Heart right ventricle (tissue), 16 donors: ENCODE data around the gene SRC. TPM values are rescaled to one million over a fixed set of nuclear protein-coding genes. Genes with fewer than 3 reads are reported as not detected.
A peak's percentile ranks its signal among the peaks of the same experiment; 100 is the strongest.

ENCODE experiments used
- ATAC-seq, 8 donors: fragments of 200-7000 bp; cut with Tn5 transposase; one replicate each; pipeline ENCODE4 v1.9.1; 2020; ENCODE audit warnings: mild to moderate bottlenecking in 8 of 8, moderate library complexity in 8 of 8, moderate number of reproducible peaks in 1 of 8
- DNase-seq, 2 donors: peaks; one replicate each; pipeline ENCODE4 v3.0.0-alpha.2; 2020
- H3K27ac ChIP-seq, 10 donors: fragments of 200-600 bp; sonication (generic) in 2 of 10; one replicate each; pipeline versions ENCODE4 v1.5.0 to v1.8.0; 2020 to 2022; ENCODE audit warnings: mild to moderate bottlenecking in 3 of 10
- H3K27me3 ChIP-seq, 7 donors: fragments of 200-600 bp; one replicate each; pipeline ENCODE4 v1.8.0; 2021 to 2022; ENCODE audit warnings: mild to moderate bottlenecking in 2 of 7
- H3K36me3 ChIP-seq, 9 donors: fragments of 200-600 bp; sonication (generic) in 1 of 9; one replicate each; pipeline versions ENCODE4 v1.5.0 to v1.8.0; 2020 to 2022; ENCODE audit warnings: mild to moderate bottlenecking in 2 of 9
- H3K4me1 ChIP-seq, 9 donors: fragments of 200-600 bp; sonication (generic) in 1 of 9; one replicate each; pipeline versions ENCODE4 v1.5.0 to v1.8.0; 2020 to 2022; ENCODE audit warnings: mild to moderate bottlenecking in 4 of 9
- H3K4me3 ChIP-seq, 10 donors: fragments of 200-600 bp; sonication (generic) in 2 of 10; one replicate each; pipeline versions ENCODE4 v1.5.0 to v1.8.0; 2020 to 2022; ENCODE audit warnings: mild to moderate bottlenecking in 7 of 10, moderate library complexity in 2 of 10
- H3K9me3 ChIP-seq, 11 donors: fragments of 200-600 bp in 10 of 11; sonication (generic) in 2 of 11; one replicate each; pipeline versions ENCODE4 v1.5.0 to v1.8.0; 2013 to 2022; ENCODE audit warnings: mild to moderate bottlenecking in 2 of 11, control low read depth in 1 of 11, moderate library complexity in 1 of 11
- WGBS, 2 donors: extraction: QIAGEN DNeasy Blood & Tissue Kit; methylation state at CpG; one replicate each; pipeline ENCODE4 v1.1.7; 2013; ENCODE audit warnings: inconsistent platforms in 1 of 2; 5-methylcytosine and 5-hydroxymethylcytosine counted together
- intact Hi-C, 10 donors: fragments of 100-400 bp; cut with DNase I; formaldehyde crosslinking; loops; one replicate each; pipeline versions ENCODE4 v1.11.1 to v1.14.2; 2022
- polyA plus RNA-seq, 2 donors: library from polyadenylated mRNA; stranded (reverse); fragments of 200-250 nt; gene quantifications; one replicate each; pipeline ENCODE4 v1.2.3, GENCODE V29; 2013
- total RNA-seq, 10 donors: library from RNA; stranded (reverse); fragmentation: NEBNext Ultra II Directional in 3 of 10; extraction: Animal tissue kit (Norgen Biotek cat#: 25700) in 3 of 10; gene quantifications; one replicate each; pipeline versions ENCODE4 v1.2.1 to v1.2.4, GENCODE V29; 2021 to 2023
- TF ChIP-seq, protein P1 (sequence below), 9 donors: fragments of 200-600 bp; sonication (generic) in 2 of 9; IDR thresholded peaks; one replicate each; pipeline versions ENCODE4 v1.5.0 to v1.8.0; 2021 to 2022; ENCODE audit warnings: antibody characterized with exemption in 9 of 9, mild to moderate bottlenecking in 5 of 9, moderate library complexity in 1 of 9
- donor health status: Arrhythmogenic right ventricular cardiomyopathy.
- donor health status: ischemic (EF 13 %, LVEDD 7.1; RV severe dilation, severe dysfunction).
- donor health status: healthy with polysubstance abuse.
- donor health status: DM: no; HTN: yes; CAD: no.
- donor health status: DM: no; HTN: no; CAD: no.
- donor health status: ischemic (EF 25% LVEDD 6.9; RV normal size, moderate dysfunction).
- donor health status: ischemic (EF 25% LVEDD 5.7; RV mildly dilated, moderate dysfunction).
- donor health status: healthy.
- donor health status: DM: yes; HTN: yes; CAD: no.
- donor health status: Ischemic cardiomyopathy.
- donor health status: ischemic (EF 35%, LVEDD 5.7; RV mildly dilated, moderate dysfunction).
- donor health status: nonischemic (EF 11% LVEDD 7.7; RV severe dilation, severe dysfunction).
- donor health status: DM: yes; HTN: yes; CAD: no.
- donor health status: PGD.
- donor health status: ischemic (EF 29% LVEDD 5.4; RV normal size, mild dysfunction).
- donor health status: nonischemic (EF 23%, LVEDD 6.1; RV moderate dilation, normal function).

SRC gene
- total and polyA plus RNA-seq, 12 donors, result 1.9 to 10.8 (median 4.2) TPM

GRCh38 chr20:37347347-37347823, 1.4 kb downstream of the SRC start:
- Histone ChIP-seq H3K27ac (peak overlapping the region in 3 of 10 donors; percentile 58 to 85 (median 72)), H3K4me3 (peak overlapping the region in 4 of 10 donors; percentile 67 to 76 (median 69)), H3K9me3 (no peaks in the 10 kb centered on the region), H3K36me3 (no peaks in the 10 kb centered on the region), H3K27me3 (peaks cover 0 to 22% (median 0%) of the 10 kb centered on the region in 7 donors), H3K4me1 (peaks cover 0 to 47% (median 9%) of the 10 kb centered on the region in 9 donors)
- TF ChIP-seq, protein P1, sequence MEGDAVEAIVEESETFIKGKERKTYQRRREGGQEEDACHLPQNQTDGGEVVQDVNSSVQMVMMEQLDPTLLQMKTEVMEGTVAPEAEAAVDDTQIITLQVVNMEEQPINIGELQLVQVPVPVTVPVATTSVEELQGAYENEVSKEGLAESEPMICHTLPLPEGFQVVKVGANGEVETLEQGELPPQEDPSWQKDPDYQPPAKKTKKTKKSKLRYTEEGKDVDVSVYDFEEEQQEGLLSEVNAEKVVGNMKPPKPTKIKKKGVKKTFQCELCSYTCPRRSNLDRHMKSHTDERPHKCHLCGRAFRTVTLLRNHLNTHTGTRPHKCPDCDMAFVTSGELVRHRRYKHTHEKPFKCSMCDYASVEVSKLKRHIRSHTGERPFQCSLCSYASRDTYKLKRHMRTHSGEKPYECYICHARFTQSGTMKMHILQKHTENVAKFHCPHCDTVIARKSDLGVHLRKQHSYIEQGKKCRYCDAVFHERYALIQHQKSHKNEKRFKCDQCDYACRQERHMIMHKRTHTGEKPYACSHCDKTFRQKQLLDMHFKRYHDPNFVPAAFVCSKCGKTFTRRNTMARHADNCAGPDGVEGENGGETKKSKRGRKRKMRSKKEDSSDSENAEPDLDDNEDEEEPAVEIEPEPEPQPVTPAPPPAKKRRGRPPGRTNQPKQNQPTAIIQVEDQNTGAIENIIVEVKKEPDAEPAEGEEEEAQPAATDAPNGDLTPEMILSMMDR (IDR thresholded peaks at IDR 0.05), result no peak
- DNase-seq (no peak), ATAC-seq (no peak)
- 91 to 95% methylated on average over 7 of the region's 7 CpGs for whole genome bisulfite sequencing, 2 donors
- intact Hi-C loops, result loop anchor here in 2 of 10 donors (5.0 kb wide), 2 partner anchors 40 to 55 kb away; no protein-coding TSS in a partner anchor

DNA sequence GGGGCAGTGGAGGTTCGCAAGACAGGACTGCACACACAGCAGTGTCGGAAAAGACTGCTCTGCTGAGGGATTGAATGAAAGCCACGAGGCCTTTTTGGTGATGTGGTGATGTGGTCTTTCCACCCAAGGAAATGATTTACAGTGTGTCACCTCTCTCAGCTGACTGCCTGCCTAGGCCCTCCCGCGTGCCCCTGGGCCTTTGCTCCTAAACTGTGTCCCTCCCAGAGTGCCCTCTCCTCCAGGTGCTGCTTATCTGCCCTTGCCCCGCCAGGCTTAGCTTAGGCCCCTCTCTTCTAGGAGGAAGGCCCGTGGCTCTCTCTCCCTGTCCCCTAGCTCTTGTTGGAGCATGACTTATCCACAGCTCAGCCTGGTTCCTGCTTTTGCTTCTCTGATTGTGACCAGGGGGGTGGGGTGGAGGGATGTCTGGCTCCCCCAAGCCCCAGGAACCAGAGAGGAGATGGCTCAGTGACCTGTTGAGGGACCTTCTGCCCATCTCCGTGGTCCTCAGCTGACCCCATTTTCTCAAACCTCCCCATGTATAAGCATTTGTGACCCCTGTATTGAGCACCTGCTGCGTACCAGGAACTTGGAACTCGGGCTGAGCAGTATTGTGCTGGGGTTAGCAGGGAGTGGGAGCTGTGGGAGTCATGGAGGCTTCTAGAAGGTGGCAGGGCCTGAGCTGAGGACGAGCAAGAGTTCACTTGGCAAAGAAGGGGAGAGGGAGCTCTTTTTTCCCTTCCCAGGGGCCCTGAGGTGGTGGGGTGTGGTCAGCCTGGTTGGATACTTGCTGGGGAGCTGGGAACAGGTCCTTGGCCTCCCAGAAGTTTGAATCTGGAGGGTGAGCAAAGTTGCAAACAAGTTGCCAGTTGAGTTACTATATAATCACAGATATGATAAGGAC, 2.2 kb downstream of the SRC start:
- peaks cover 0 to 47% (median 9%) of the 10 kb centered on the region in 9 donors for H3K4me1 ChIP-seq
- TF ChIP-seq, protein P1 (IDR thresholded peaks at IDR 0.05), result no peak
- no peaks in the 10 kb centered on the region for H3K9me3 ChIP-seq
- peak overlapping the region in 1 of 10 donors; percentile 9 for H3K4me3 ChIP-seq
- peak overlapping the region in 1 of 10 donors; percentile 2 for H3K27ac ChIP-seq
- DNase-seq (no peak), ATAC-seq (no peak)
- intact Hi-C loops, result loop anchor here in 2 of 10 donors (5.0 kb wide), 2 partner anchors 41 to 56 kb away; no protein-coding TSS in a partner anchor
- 79 to 80% methylated on average over 11 of the region's 11 CpGs for WGBS, 2 donors
- no peaks in the 10 kb centered on the region for H3K36me3 ChIP-seq
- H3K27me3 ChIP-seq, result peaks cover 0 to 22% (median 0%) of the 10 kb centered on the region in 7 donors

- peaks cover 0 to 47% (median 9%) of the 10 kb centered on the region in 9 donors for H3K4me1 ChIP-seq
- intact Hi-C loops, result loop anchor here in 2 of 10 donors (5.0 kb wide), 2 partner anchors 42 to 57 kb away; no protein-coding TSS in a partner anchor
These were observed 3.0 kb downstream of the SRC start for GRCh38 chr20:37348792-37349516.

More at GRCh38 chr20:37348792-37349516, 3.0 kb downstream of the SRC start:
- 76 to 94% methylated on average over 7 of the region's 7 CpGs for WGBS, 2 donors
- peaks cover 0 to 22% (median 0%) of the 10 kb centered on the region in 7 donors for H3K27me3 ChIP-seq
- ATAC-seq, result no peak
- no peaks in the 10 kb centered on the region for H3K36me3 ChIP-seq
- TF ChIP-seq, protein P1 (IDR thresholded peaks at IDR 0.05), result no peak
- H3K4me3 ChIP-seq, result no peak overlapping the region
- DNase-seq, result no peak
- no peaks in the 10 kb centered on the region for H3K9me3 ChIP-seq
- peak overlapping the region in 3 of 10 donors; percentile 15 to 56 (median 49) for H3K27ac ChIP-seq
